ENCODE measurements around the gene POLG2.
"Not testable (repeated sequence)": the region's sequence is repeated elsewhere in the genome, so short reads cannot be mapped to it uniquely, and the experiment has no call there.

The POLG2 gene

GRCh38 chr17:64484380-64484779, 12.5 kb downstream of the POLG2 start:
- no peak for DNase-seq (ENCODE audit: low spot score)

GRCh38 chr17:64480951-64481350, 15.9 kb downstream of the POLG2 start:
- DNase-seq (ENCODE audit: low spot score) = no peak

GRCh38 chr17:64477849-64478248, 19.0 kb downstream of the POLG2 start:
- DNase-seq (ENCODE audit: low spot score) = no peak

- DNase-seq (ENCODE audit: low spot score) = no peak
Measured at GRCh38 chr17:64472564-64472963, 24.3 kb downstream of the POLG2 start.

- DNase-seq (ENCODE audit: low spot score) = no peak
Measured at GRCh38 chr17:64471440-64471839, 25.4 kb downstream of the POLG2 start.

- DNase-seq (ENCODE audit: low spot score) = no peak
Measured at GRCh38 chr17:64470625-64471024, 26.2 kb downstream of the POLG2 start.

- DNase-seq (ENCODE audit: low spot score) = not testable (repeated sequence)
Measured at GRCh38 chr17:64466834-64467233, 30.0 kb downstream of the POLG2 start.

GRCh38 chr17:64466019-64466735, 30.7 kb downstream of the POLG2 start:
- DNase-seq (ENCODE audit: low spot score) = no peak

- no peak for DNase-seq (ENCODE audit: low spot score)
Measured at GRCh38 chr17:64461788-64462187, 35.1 kb downstream of the POLG2 start.

GRCh38 chr17:64460955-64461354, 35.9 kb downstream of the POLG2 start:
- DNase-seq (ENCODE audit: low spot score) = no peak

GRCh38 chr17:64459818-64460217, 37.0 kb downstream of the POLG2 start:
- not testable (repeated sequence) for DNase-seq (ENCODE audit: low spot score)

- no peak for DNase-seq (ENCODE audit: low spot score)
Measured at GRCh38 chr17:64459284-64459747, 37.5 kb downstream of the POLG2 start.

GRCh38 chr17:64458756-64459155, 38.1 kb downstream of the POLG2 start:
- DNase-seq (ENCODE audit: low spot score) = no peak

- no peak for DNase-seq (ENCODE audit: low spot score)
Measured at GRCh38 chr17:64457156-64457555, 39.7 kb downstream of the POLG2 start.

GRCh38 chr17:64455993-64456885, 40.6 kb downstream of the POLG2 start:
- no peak for DNase-seq (ENCODE audit: low spot score)

- no peak for DNase-seq (ENCODE audit: low spot score)
Measured at GRCh38 chr17:64449545-64449944, 47.3 kb downstream of the POLG2 start.

GRCh38 chr17:64448665-64449512, 48.0 kb downstream of the POLG2 start, which contains the start of gene MILR1:
Gene MILR1 (plus strand): TSS chr17:64449115. CDS start chr17:64449169, 54 bp downstream.
- DNase-seq (ENCODE audit: low spot score) = peak; percentile 63

GRCh38 chr17:64447526-64447925, 49.3 kb downstream of the POLG2 start:
- no peak for DNase-seq (ENCODE audit: low spot score)

GRCh38 chr17:64443086-64443760, 53.6 kb downstream of the POLG2 start:
- DNase-seq (ENCODE audit: low spot score) = no peak

- no peak for DNase-seq (ENCODE audit: low spot score)
Measured at GRCh38 chr17:64442541-64442971, 54.3 kb downstream of the POLG2 start.

- peak; percentile 24 for DNase-seq (ENCODE audit: low spot score)
Measured at GRCh38 chr17:64441772-64442540, 54.9 kb downstream of the POLG2 start.

Data from kidney capillary endothelial cell (primary cell).